ENCODE data around the gene MYPOP. TPM values are rescaled to one million over a fixed set of nuclear protein-coding genes. Genes with fewer than 3 reads are reported as not detected.
A peak's percentile ranks its signal among the peaks of the same experiment; 100 is the strongest.

The MYPOP gene
- total and polyA plus RNA-seq, 9 of the 15 experiments (the other 6 are each of a cell fraction or from before 2014, with no cell fraction given): 0.32 to 7.6 (median 1.6) TPM

- TF ChIP-seq MNT (conservative IDR thresholded peaks at IDR 0.05): peak; percentile 21 to 62; a peak in 3 of 4 replicates
- no peak for TF ChIP-seq TCF7 (IDR thresholded peaks at IDR 0.05; ENCODE audit: borderline replicate concordance)
- no peak for TF ChIP-seq XRCC4 (IDR thresholded peaks at IDR 0.05; ENCODE audit: extremely low read depth, insufficient read depth, insufficient read length)
- no peak for TF ChIP-seq MYBL2 (IDR thresholded peaks at IDR 0.05; ENCODE audit: low read depth)
- no peak for TF ChIP-seq MYBL2 (CRISPR knock-in tag; IDR thresholded peaks at IDR 0.05; ENCODE audit: borderline replicate concordance)
- no peak for TF ChIP-seq BCL6 (CRISPR knock-in tag; IDR thresholded peaks at IDR 0.05)
- TF ChIP-seq PHTF2 (CRISPR knock-in tag; IDR thresholded peaks at IDR 0.05): peak; percentile 11; the same call in 1 of the 2 replicates
- TF ChIP-seq HDAC1 (IDR thresholded peaks at IDR 0.05): peak in 1 of 2 experiments; percentile 7; a peak in 2 of 4 replicates
- no peak for TF ChIP-seq MCM3 (IDR thresholded peaks at IDR 0.05)
- no peak for TF ChIP-seq REST (IDR thresholded peaks at IDR 0.05; ENCODE audit: borderline replicate concordance)
- TF ChIP-seq REST (CRISPR knock-in tag; IDR thresholded peaks at IDR 0.05; ENCODE audit: low read depth): no peak
- no peak for TF ChIP-seq DNMT1 (IDR thresholded peaks at IDR 0.05)
Measured at GRCh38 chr19:45886427-45887199, 15.8 kb downstream of the MYPOP start (continued).
